Neural progenitor cell (in vitro differentiated cells): ENCODE data around the gene CTIF. TPM values are rescaled to one million over a fixed set of nuclear protein-coding genes. Genes with fewer than 3 reads are reported as not detected.

Experiments
- DNase-seq: peaks from one replicate; pipeline ENCODE4 v3.0.0-alpha.2; 2016; ENCODE audit warnings: low spot score
- H2AFZ ChIP-seq: fragments of 200-600 bp; sonication (generic); replicated peaks from 2 replicates; pipeline ENCODE4 v1.6.1; 2016; ENCODE audit warnings: antibody characterized with exemption
- H3F3A ChIP-seq: fragments of 200-600 bp; sonication (generic); 2 replicates; pipeline ENCODE4 v1.6.1; 2016; ENCODE audit warnings: antibody characterized with exemption, low read depth
- H3K27ac ChIP-seq: fragments of 200-600 bp; sonication (generic); 2 replicates; pipeline ENCODE4 v1.5.1; 2016; ENCODE audit warnings: mild to moderate bottlenecking
- H3K27me3 ChIP-seq: fragments of 200-600 bp; sonication (generic); 2 replicates; pipeline ENCODE4 v1.6.1; 2016; ENCODE audit warnings: mild to moderate bottlenecking, moderate library complexity
- H3K36me3 ChIP-seq: fragments of 200-600 bp; sonication (generic); 2 replicates; pipeline ENCODE4 v1.5.1; 2016
- H3K4me1 ChIP-seq: fragments of 200-600 bp; sonication (generic); 2 replicates; pipeline ENCODE4 v1.6.1; 2016; ENCODE audit warnings: mixed run types
- H3K4me2 ChIP-seq: fragments of 200-600 bp; sonication (generic); 2 replicates; pipeline ENCODE4 v1.6.1; 2016
- H3K4me3 ChIP-seq: fragments of 200-600 bp; sonication (generic); 2 replicates; pipeline ENCODE4 v1.5.1; 2016
- H3K79me2 ChIP-seq: fragments of 200-600 bp; sonication (generic); 2 replicates; pipeline ENCODE4 v1.6.1; 2016; ENCODE audit warnings: low read depth
- H3K9ac ChIP-seq: fragments of 200-600 bp; sonication (generic); 2 replicates; pipeline ENCODE4 v1.6.1; 2016
- H3K9me3 ChIP-seq: fragments of 200-600 bp; sonication (generic); 2 replicates; pipeline ENCODE4 v1.5.1; 2016; ENCODE audit warnings: low read depth
- H4K20me1 ChIP-seq: fragments of 200-600 bp; sonication (generic); 2 replicates; pipeline ENCODE4 v1.6.1; 2016; ENCODE audit warnings: low read depth
- H3K27ac Mint-ChIP-seq: 3 replicates; pipeline ENCODE4 v1.8.0; 2021; ENCODE audit warnings: mixed read lengths
- H3K27me3 Mint-ChIP-seq: 2 replicates; pipeline ENCODE4 v1.8.0; 2022; ENCODE audit warnings: low read depth, mild to moderate bottlenecking, inconsistent platforms, moderate library complexity, mixed read lengths; ENCODE audit not compliant: insufficient read depth
- H3K36me3 Mint-ChIP-seq: 3 replicates; pipeline ENCODE4 v1.8.0; 2021; ENCODE audit warnings: mixed read lengths
- H3K4me1 Mint-ChIP-seq: 3 replicates; pipeline ENCODE4 v1.8.0; 2021; ENCODE audit warnings: mixed read lengths
- H3K4me3 Mint-ChIP-seq: 3 replicates; pipeline ENCODE4 v1.8.0; 2021; ENCODE audit warnings: mild to moderate bottlenecking, moderate library complexity, mixed read lengths
- H3K9me3 Mint-ChIP-seq: 3 replicates; pipeline ENCODE4 v1.8.0; 2020; ENCODE audit warnings: mixed read lengths
- CTCF ChIP-seq: fragments of 200-600 bp; sonication (generic); IDR thresholded peaks from 2 replicates; pipeline ENCODE4 v1.5.1; 2017; ENCODE audit warnings: antibody characterized with exemption, mild to moderate bottlenecking
- EZH2 ChIP-seq: fragments of 200-600 bp; sonication (generic); IDR thresholded peaks from 2 replicates; pipeline ENCODE4 v1.6.1; 2017; ENCODE audit warnings: antibody characterized with exemption, mild to moderate bottlenecking, moderate library complexity
- EZH2phosphoT487 ChIP-seq: fragments of 200-600 bp; sonication (generic); IDR thresholded peaks from 2 replicates; pipeline ENCODE4 v1.6.1; 2017; ENCODE audit warnings: antibody characterized with exemption
- total RNA-seq: library from RNA; depleted of rRNA; stranded (reverse); fragments of >200 nt; gene quantifications from 2 replicates; pipeline ENCODE4 v1.2.3, GENCODE V29; 2015; ENCODE audit warnings: low replicate concordance

Gene CTIF
- total RNA-seq, 1 donor from 2014 or later: 17.6 TPM

- H2AFZ ChIP-seq: no peak overlapping the region
- no peaks in the 10 kb centered on the region for H3K9me3 ChIP-seq
- no peak for TF ChIP-seq CTCF
- TF ChIP-seq EZH2: no peak
- no peak for TF ChIP-seq EZH2phosphoT487
- no peaks in the 10 kb centered on the region for H3K27me3 ChIP-seq
- Mint-ChIP-seq H3K9me3 (no peaks in the 10 kb centered on the region), H3K36me3 (peaks cover 8% of the 10 kb centered on the region), H3K27me3 (peaks cover 5% of the 10 kb centered on the region), H3K4me3 (no peak overlapping the region), H3K4me1 (peaks cover 19% of the 10 kb centered on the region), H3K27ac (peak overlapping the region; percentile 78)
- no peak overlapping the region for H3K4me3 ChIP-seq
- no peaks in the 10 kb centered on the region for H3F3A ChIP-seq
- H3K27ac ChIP-seq: no peak overlapping the region
- DNase-seq: no peak
- H3K36me3 ChIP-seq: no peaks in the 10 kb centered on the region
- H4K20me1 ChIP-seq: no peaks in the 10 kb centered on the region
- H3K79me2 ChIP-seq: no peaks in the 10 kb centered on the region
- H3K4me2 ChIP-seq: no peak overlapping the region
- H3K4me1 ChIP-seq: no peaks in the 10 kb centered on the region
- no peak overlapping the region for H3K9ac ChIP-seq
Measured at GRCh38 chr18:48631851-48632250, 93.0 kb downstream of the CTIF start.

DNA sequence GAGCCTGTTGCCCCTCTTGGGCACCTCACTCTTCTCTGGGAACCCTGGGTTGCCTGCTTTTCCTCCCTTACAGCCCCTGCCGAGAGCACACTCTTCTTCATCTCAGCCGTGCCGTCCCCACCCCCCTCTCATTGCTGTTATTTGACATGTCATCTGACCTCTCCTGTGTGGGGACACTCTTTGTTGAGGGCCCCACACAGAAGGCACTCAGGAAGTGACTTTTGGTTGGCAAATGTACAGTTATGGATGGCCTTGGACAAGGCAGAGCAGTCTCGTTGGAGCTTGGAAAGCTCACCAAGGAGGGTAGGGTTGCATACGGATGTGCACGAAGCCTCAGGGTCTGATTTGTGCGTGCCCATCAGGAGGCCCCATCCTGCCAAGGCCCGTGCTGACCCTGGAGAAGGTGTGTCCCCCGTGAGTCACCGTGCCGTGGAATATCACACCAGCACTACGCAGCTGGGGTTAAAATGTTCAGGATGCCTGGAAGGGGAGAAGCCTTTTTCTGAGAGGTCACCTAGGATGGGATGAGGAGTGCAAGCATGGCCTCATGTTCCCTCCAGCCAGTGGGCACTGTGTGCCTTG is 93.9 kb downstream of the CTIF start:
- no peak for DNase-seq
- Histone ChIP-seq H3K36me3 (no peaks in the 10 kb centered on the region), H3F3A (no peaks in the 10 kb centered on the region), H3K27ac (no peak overlapping the region), H3K9ac (no peak overlapping the region), H2AFZ (no peak overlapping the region), H3K9me3 (no peaks in the 10 kb centered on the region), H3K27me3 (no peaks in the 10 kb centered on the region), H3K4me1 (no peaks in the 10 kb centered on the region), H4K20me1 (no peaks in the 10 kb centered on the region), H3K4me3 (no peak overlapping the region), H3K79me2 (no peaks in the 10 kb centered on the region), H3K4me2 (no peak overlapping the region)
- H3K27ac Mint-ChIP-seq: peak overlapping the region; percentile 33
- peaks cover 16% of the 10 kb centered on the region for H3K4me1 Mint-ChIP-seq
- H3K9me3 Mint-ChIP-seq: no peaks in the 10 kb centered on the region
- peaks cover 8% of the 10 kb centered on the region for H3K36me3 Mint-ChIP-seq
- TF ChIP-seq EZH2 (no peak), EZH2phosphoT487 (no peak), CTCF (no peak)
- H3K4me3 Mint-ChIP-seq: no peak overlapping the region
- peaks cover 5% of the 10 kb centered on the region for H3K27me3 Mint-ChIP-seq

DNA sequence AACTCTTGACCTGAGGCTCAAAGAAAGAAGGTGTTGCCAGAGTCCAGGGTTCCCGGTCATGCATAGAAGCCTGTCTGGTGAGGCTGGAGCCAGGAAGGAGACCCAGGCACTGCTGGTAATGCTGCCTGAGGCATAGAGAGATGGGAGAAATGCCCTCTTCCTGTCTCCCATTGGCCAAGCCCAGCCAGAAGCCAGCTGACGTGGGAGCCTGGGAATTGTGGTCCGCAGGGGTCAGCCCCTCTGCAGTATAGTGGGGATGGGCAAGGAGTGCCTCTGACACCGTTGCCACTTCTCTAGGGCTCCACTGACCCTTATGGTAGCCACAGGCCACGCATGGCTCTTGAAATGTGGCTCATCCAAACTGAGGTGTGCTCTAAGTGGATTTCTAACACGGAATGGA is 95.7 kb downstream of the CTIF start:
- H3K4me2 ChIP-seq: no peak overlapping the region
- no peaks in the 10 kb centered on the region for H4K20me1 ChIP-seq
- H3K27me3 ChIP-seq: no peaks in the 10 kb centered on the region
- peaks cover 5% of the 10 kb centered on the region for H3K27me3 Mint-ChIP-seq
- no peak overlapping the region for H3K4me3 Mint-ChIP-seq
- no peaks in the 10 kb centered on the region for H3K9me3 Mint-ChIP-seq
- no peak overlapping the region for H3K9ac ChIP-seq
- DNase-seq: no peak
- H3K36me3 Mint-ChIP-seq: peaks cover 8% of the 10 kb centered on the region
- H3K4me3 ChIP-seq: no peak overlapping the region
- TF ChIP-seq EZH2phosphoT487 (no peak), EZH2 (no peak), CTCF (no peak)
- H3K4me1 ChIP-seq: no peaks in the 10 kb centered on the region
- H3K9me3 ChIP-seq: no peaks in the 10 kb centered on the region
- no peaks in the 10 kb centered on the region for H3K79me2 ChIP-seq
- H2AFZ ChIP-seq: no peak overlapping the region
- H3K27ac ChIP-seq: no peak overlapping the region
- no peaks in the 10 kb centered on the region for H3K36me3 ChIP-seq
- H3F3A ChIP-seq: no peaks in the 10 kb centered on the region
- H3K4me1 Mint-ChIP-seq: peaks cover 16% of the 10 kb centered on the region
- no peak overlapping the region for H3K27ac Mint-ChIP-seq
